OCI-LY3 (cell line): ENCODE measurements around the gene CLEC2A.

Experiments used
- CTCF ChIP-seq: fragments of 200-600, 300-600 bp; sonication (generic); IDR thresholded peaks from 2 replicates; pipeline ENCODE4 v1.5.1; 2014; ENCODE audit warnings: antibody characterized with exemption, low read length, low read depth
- EZH2phosphoT487 ChIP-seq: fragments of 200-600 bp; shearing (Covaris generic); IDR thresholded peaks from 2 replicates; pipeline ENCODE4 v1.6.1; 2018; ENCODE audit warnings: antibody characterized with exemption, mixed run types, low read depth

- no peak for TF ChIP-seq CTCF
- no peak for TF ChIP-seq EZH2phosphoT487
Observed at GRCh38 chr12:9980126-9980525, 48.0 kb upstream of the CLEC2A start.
